Measurements from ENCODE around the gene TMEM91. TPM values are rescaled to one million over a fixed set of nuclear protein-coding genes. Genes with fewer than 3 reads are reported as not detected.

Gene TMEM91
- total and polyA plus RNA-seq, 9 of the 15 experiments (the other 6 are each of a cell fraction or from before 2014, with no cell fraction given), result 1.2 to 5.2 (median 2.7) TPM

DNA sequence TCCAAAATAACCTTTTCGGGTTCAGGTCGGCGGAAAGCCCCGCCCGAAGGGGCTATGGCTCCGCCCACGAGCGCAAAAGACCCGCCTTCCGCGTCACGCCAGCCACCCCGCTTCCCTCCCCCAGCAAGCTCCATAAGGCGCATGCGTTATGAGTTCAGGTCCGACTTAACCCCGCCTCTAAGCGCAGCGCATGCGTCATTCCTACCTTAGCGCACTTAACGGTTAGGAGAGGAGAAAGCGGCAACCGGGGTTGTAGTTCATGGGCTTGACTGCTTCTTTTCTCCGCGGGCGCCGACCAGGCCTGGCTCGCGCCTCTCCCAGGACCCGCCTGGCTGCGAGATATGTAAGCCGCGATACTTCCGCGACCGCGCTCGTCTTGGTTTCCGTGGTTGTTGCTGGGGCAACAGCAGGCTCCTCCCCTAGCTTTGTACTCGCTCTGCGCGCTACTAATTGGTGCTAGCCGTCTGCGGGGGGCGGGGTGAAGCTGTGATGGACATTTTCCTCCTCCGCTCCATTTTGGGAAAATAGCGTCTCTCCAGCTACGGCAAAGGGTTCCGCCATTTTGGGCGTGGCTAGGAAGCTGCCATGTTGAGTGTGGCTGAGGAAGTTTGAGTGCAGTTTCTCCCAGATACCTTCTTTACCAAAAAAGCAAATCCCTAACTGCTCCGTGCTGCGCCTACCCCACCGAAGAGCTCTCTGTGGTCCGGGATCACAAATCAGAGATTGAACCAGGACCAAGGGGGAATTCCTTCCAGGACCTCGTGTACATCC is 12.4 kb upstream of the TMEM91 start, which contains the start of gene B9D2 (continued):
- TF ChIP-seq, protein P1, sequence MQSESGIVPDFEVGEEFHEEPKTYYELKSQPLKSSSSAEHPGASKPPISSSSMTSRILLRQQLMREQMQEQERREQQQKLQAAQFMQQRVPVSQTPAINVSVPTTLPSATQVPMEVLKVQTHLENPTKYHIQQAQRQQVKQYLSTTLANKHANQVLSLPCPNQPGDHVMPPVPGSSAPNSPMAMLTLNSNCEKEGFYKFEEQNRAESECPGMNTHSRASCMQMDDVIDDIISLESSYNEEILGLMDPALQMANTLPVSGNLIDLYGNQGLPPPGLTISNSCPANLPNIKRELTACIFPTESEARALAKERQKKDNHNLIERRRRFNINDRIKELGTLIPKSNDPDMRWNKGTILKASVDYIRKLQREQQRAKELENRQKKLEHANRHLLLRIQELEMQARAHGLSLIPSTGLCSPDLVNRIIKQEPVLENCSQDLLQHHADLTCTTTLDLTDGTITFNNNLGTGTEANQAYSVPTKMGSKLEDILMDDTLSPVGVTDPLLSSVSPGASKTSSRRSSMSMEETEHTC (IDR thresholded peaks at IDR 0.05), result no peak
- TF ChIP-seq DIDO1 (tag; IDR thresholded peaks at IDR 0.05; ENCODE audit: low read depth) (no peak), ZNF239 (CRISPR knock-in tag; IDR thresholded peaks at IDR 0.05) (no peak), STAT5B (CRISPR knock-in tag; IDR thresholded peaks at IDR 0.05) (no peak), FOXM1 (IDR thresholded peaks at IDR 0.05; ENCODE audit: low read depth) (no peak), FOXM1 (CRISPR knock-in tag; IDR thresholded peaks at IDR 0.05; ENCODE audit: low read depth) (no peak), FIP1L1 (IDR thresholded peaks at IDR 0.05; ENCODE audit: low read depth, low read length, poor library complexity, severe bottlenecking) (no peak), DNMT1 (IDR thresholded peaks at IDR 0.05) (no peak), C11orf30 (IDR thresholded peaks at IDR 0.05; ENCODE audit: low read depth) (no peak), CBFB (CRISPR knock-in tag; IDR thresholded peaks at IDR 0.05) (no peak), NCOA2 (IDR thresholded peaks at IDR 0.05; ENCODE audit: partially characterized antibody in 2 of 2) (no peak), HOXB6 (CRISPR knock-in tag; IDR thresholded peaks at IDR 0.05; ENCODE audit: borderline replicate concordance) (no peak), ZKSCAN1 (IDR thresholded peaks at IDR 0.05; ENCODE audit: low read depth, low read length) (no peak), CC2D1A (IDR thresholded peaks at IDR 0.05) (peak; percentile 82)
- TF ChIP-seq, protein P2, sequence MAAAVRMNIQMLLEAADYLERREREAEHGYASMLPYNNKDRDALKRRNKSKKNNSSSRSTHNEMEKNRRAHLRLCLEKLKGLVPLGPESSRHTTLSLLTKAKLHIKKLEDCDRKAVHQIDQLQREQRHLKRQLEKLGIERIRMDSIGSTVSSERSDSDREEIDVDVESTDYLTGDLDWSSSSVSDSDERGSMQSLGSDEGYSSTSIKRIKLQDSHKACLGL (CRISPR knock-in tag; IDR thresholded peaks at IDR 0.05; ENCODE audit: borderline replicate concordance, poor library complexity, severe bottlenecking), result no peak
- TF ChIP-seq, protein P3, sequence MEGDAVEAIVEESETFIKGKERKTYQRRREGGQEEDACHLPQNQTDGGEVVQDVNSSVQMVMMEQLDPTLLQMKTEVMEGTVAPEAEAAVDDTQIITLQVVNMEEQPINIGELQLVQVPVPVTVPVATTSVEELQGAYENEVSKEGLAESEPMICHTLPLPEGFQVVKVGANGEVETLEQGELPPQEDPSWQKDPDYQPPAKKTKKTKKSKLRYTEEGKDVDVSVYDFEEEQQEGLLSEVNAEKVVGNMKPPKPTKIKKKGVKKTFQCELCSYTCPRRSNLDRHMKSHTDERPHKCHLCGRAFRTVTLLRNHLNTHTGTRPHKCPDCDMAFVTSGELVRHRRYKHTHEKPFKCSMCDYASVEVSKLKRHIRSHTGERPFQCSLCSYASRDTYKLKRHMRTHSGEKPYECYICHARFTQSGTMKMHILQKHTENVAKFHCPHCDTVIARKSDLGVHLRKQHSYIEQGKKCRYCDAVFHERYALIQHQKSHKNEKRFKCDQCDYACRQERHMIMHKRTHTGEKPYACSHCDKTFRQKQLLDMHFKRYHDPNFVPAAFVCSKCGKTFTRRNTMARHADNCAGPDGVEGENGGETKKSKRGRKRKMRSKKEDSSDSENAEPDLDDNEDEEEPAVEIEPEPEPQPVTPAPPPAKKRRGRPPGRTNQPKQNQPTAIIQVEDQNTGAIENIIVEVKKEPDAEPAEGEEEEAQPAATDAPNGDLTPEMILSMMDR (IDR thresholded peaks at IDR 0.05 in 2 of 3, conservative IDR thresholded peaks at IDR 0.05 in 1 of 3; ENCODE audit: insufficient read depth in 2 of 3, low read depth in 1 of 3, low read length in 3 of 3), result peak in 1 of 3 experiments; percentile 6; a peak in 1 of 6 replicates
- TF ChIP-seq, protein P4, sequence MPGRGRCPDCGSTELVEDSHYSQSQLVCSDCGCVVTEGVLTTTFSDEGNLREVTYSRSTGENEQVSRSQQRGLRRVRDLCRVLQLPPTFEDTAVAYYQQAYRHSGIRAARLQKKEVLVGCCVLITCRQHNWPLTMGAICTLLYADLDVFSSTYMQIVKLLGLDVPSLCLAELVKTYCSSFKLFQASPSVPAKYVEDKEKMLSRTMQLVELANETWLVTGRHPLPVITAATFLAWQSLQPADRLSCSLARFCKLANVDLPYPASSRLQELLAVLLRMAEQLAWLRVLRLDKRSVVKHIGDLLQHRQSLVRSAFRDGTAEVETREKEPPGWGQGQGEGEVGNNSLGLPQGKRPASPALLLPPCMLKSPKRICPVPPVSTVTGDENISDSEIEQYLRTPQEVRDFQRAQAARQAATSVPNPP (IDR thresholded peaks at IDR 0.05; ENCODE audit: borderline replicate concordance, insufficient read depth, insufficient read length), result no peak
- TF ChIP-seq, protein P5, sequence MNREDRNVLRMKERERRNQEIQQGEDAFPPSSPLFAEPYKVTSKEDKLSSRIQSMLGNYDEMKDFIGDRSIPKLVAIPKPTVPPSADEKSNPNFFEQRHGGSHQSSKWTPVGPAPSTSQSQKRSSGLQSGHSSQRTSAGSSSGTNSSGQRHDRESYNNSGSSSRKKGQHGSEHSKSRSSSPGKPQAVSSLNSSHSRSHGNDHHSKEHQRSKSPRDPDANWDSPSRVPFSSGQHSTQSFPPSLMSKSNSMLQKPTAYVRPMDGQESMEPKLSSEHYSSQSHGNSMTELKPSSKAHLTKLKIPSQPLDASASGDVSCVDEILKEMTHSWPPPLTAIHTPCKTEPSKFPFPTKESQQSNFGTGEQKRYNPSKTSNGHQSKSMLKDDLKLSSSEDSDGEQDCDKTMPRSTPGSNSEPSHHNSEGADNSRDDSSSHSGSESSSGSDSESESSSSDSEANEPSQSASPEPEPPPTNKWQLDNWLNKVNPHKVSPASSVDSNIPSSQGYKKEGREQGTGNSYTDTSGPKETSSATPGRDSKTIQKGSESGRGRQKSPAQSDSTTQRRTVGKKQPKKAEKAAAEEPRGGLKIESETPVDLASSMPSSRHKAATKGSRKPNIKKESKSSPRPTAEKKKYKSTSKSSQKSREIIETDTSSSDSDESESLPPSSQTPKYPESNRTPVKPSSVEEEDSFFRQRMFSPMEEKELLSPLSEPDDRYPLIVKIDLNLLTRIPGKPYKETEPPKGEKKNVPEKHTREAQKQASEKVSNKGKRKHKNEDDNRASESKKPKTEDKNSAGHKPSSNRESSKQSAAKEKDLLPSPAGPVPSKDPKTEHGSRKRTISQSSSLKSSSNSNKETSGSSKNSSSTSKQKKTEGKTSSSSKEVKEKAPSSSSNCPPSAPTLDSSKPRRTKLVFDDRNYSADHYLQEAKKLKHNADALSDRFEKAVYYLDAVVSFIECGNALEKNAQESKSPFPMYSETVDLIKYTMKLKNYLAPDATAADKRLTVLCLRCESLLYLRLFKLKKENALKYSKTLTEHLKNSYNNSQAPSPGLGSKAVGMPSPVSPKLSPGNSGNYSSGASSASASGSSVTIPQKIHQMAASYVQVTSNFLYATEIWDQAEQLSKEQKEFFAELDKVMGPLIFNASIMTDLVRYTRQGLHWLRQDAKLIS (CRISPR knock-in tag; IDR thresholded peaks at IDR 0.05), result 0 out of 2 replicates have a peak, but pooled peaks have one; percentile 65

All from K562 (cell line).